Pancreas (tissue), 10 donors: ENCODE data around the gene ELOVL1. TPM values are rescaled to one million over a fixed set of nuclear protein-coding genes. Genes with fewer than 3 reads are reported as not detected.

Experiments used
- ATAC-seq, 4 donors: fragments of 200-7000 bp; cut with Tn5 transposase; one replicate each; pipeline versions ENCODE4 v1.8.0 to v1.9.1; 2020; ENCODE audit warnings: mild to moderate bottlenecking in 4 of 4, moderate library complexity in 4 of 4
- DNase-seq, 6 donors: peaks; one replicate each; pipeline ENCODE4 v3.0.0-alpha.2; 2020
- FAIRE-seq: peaks from 2 replicates; lab custom pipeline; 2012; peaks lifted over from hg19 to GRCh38; lab: Jason Lieb, UNC
- H3K27ac ChIP-seq, 4 donors: fragments of 200-600 bp; sonication (generic); 1 replicate in 3 of 4; 2 replicates in 1 of 4; pipeline versions ENCODE4 v1.5.0 to v1.8.0; 2020
- H3K27me3 ChIP-seq, 4 donors: fragments of 200-600 bp; one replicate each; pipeline ENCODE4 v1.8.0; 2021
- H3K36me3 ChIP-seq, 3 donors: fragments of 200-600 bp; sonication (generic) in 1 of 3; one replicate each; pipeline versions ENCODE4 v1.5.0 to v1.8.0; 2020 to 2021
- H3K4me1 ChIP-seq, 3 donors: fragments of 200-600 bp; one replicate each; pipeline ENCODE4 v1.8.0; 2021
- H3K4me3 ChIP-seq, 4 donors: fragments of 200-600 bp; sonication (generic) in 2 of 4; one replicate each; pipeline versions ENCODE4 v1.5.0 to v1.8.0; 2020 to 2021
- H3K9me3 ChIP-seq, 4 donors: fragments of 200-600 bp; one replicate each; pipeline ENCODE4 v1.8.0; 2021
- CTCF ChIP-seq, 4 donors: fragments of 200-600 bp; sonication (generic) in 3 of 4; IDR thresholded peaks; one replicate each; pipeline versions ENCODE4 v1.5.0 to v1.8.0; 2021; ENCODE audit warnings: antibody characterized with exemption in 4 of 4
- WGBS, 2 donors: extraction: QIAGEN DNeasy Blood & Tissue Kit; methylation state at CpG; one replicate each; pipeline ENCODE4 v1.1.7; 2013; 5-methylcytosine and 5-hydroxymethylcytosine counted together
- intact Hi-C, 3 donors: fragments of 100-400 bp; cut with DNase I; formaldehyde crosslinking; loops; one replicate each; pipeline versions ENCODE4 v1.11.1 to v1.14.2; 2022
- microRNA-seq, 2 donors: library from miRNA; unstranded; fragments of <30 nt; microRNA quantifications; one replicate each; pipeline versions ENCODE4 to v1.1.0, GENCODE V29; 2019 to 2020
- polyA plus RNA-seq, 2 donors: library from polyadenylated mRNA; stranded (reverse); fragments of 200-250 nt; gene quantifications; one replicate each; pipeline ENCODE4 v1.2.3, GENCODE V29; 2013
- total RNA-seq, 6 donors: library from RNA; stranded (reverse); fragmentation: NEBNext Ultra II Directional in 4 of 6; extraction: Animal tissue kit (Norgen Biotek cat#: 25700) in 4 of 6; gene quantifications; one replicate each; pipeline versions ENCODE4 v1.2.1 to v1.2.4, GENCODE V29; 2021 to 2023
- donor health status: healthy with polysubstance abuse.
- donor health status: DM: no; HTN: no; CAD: no; lungs with moderate emphysema.
- donor health status: DM: no; HTN: no; CAD: no.
- donor health status: control.
- donor health status: control.
- donor health status: Bipolar disorder and iron deficiency.
- donor health status: DM: yes; HTN: yes; CAD: no.
- donor health status: DM: no; HTN: no; CAD: no.
- donor health status: DM: no; HTN: no; CAD: no.
- donor health status: DM: yes; HTN: yes; CAD: no.

ELOVL1 gene
- total and polyA plus RNA-seq, 8 donors, result 22.8 to 44.9 (median 31.6) TPM

DNA sequence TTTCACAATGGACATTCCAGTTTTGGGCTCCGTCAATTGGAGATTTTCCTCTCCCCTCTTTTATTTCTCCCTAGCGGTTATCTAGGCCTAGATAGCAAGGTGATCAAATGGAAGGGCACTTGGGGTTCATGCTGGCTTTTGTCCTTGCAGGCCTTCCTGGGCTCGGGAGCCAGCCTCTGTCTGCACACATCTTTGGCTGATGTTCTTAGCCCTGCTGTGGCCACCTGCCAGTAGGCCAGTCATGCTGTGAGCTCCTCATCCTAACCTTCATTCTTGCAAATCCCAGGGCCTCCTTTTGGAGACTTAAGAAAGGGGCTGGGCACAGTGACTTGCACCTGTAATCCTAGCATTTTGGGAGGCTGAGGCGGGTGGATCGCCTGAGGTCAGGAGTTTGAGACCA is 53.6 kb downstream of the ELOVL1 start:
- DNase-seq, result no peak

DNA sequence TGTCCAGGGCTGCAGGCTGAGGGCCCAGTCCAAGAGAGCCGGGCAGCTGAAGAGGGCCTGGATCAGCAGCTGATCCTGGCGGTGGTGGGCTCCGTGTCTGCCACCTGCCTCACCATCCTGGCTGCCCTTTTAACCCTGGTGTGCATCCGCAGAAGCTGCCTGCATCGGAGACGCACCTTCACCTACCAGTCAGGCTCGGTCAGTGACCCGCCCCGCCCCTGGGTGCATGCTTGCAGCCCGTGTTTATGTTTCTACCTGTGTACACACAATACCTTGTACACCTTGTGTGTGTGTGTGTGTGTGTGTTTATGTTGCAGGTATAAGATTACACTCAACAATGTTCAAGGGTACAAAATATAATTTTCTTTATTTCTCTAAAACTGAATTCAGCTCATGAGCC is 54.0 kb downstream of the ELOVL1 start:
- FAIRE-seq (no peak), DNase-seq (no peak), ATAC-seq (no peak)
- H3K9me3 ChIP-seq, result no peaks in the 10 kb centered on the region
- WGBS, 2 donors, result 89 to 93% methylated on average over 10 of the region's 10 CpGs
- H3K4me3 ChIP-seq, result no peak overlapping the region
- intact Hi-C loops, result no loop called here
- H3K27ac ChIP-seq, result no peak overlapping the region
- no peaks in the 10 kb centered on the region for H3K27me3 ChIP-seq
- no peak for TF ChIP-seq CTCF (IDR thresholded peaks at IDR 0.05)
- H3K4me1 ChIP-seq, result no peaks in the 10 kb centered on the region
- no peaks in the 10 kb centered on the region for H3K36me3 ChIP-seq

More for the DNA sequence above, 53.6 kb downstream of the ELOVL1 start:
- intact Hi-C loops, result no loop called here
- no peaks in the 10 kb centered on the region for H3K9me3 ChIP-seq
- no peaks in the 10 kb centered on the region for H3K27me3 ChIP-seq
- no peak overlapping the region for H3K27ac ChIP-seq
- no peak overlapping the region for H3K4me3 ChIP-seq
- no peaks in the 10 kb centered on the region for H3K4me1 ChIP-seq
- FAIRE-seq, result no peak
- TF ChIP-seq CTCF (IDR thresholded peaks at IDR 0.05), result no peak
- no peaks in the 10 kb centered on the region for H3K36me3 ChIP-seq
- ATAC-seq, result no peak
- 94 to 97% methylated on average over 5 of the region's 5 CpGs for WGBS, 2 donors

Small RNAs within 50 kb of the gene (microRNA-seq; reads per million reads assigned to microRNA genes)
- gene MIR6734, result 0.59 to 1.2 reads per million in 2 donors

Other genes with a start within 250 kb of the ELOVL1 start
- gene EBNA1BP2, start 195.7 kb downstream of the ELOVL1 start, total RNA-seq, result 10 to 100 TPM; 13.2 to 29.5 (median 22.8) TPM
- 10 to 100 TPM; 23.4 to 47.1 TPM for gene EBNA1BP2, start 195.7 kb downstream of the ELOVL1 start, polyA plus RNA-seq
- under 1 TPM; 0.14 to 0.47 (median 0.21) TPM for gene CFAP57, start 195.7 kb downstream of the ELOVL1 start, total RNA-seq
- under 1 TPM; 0.14 to 0.61 TPM for gene CFAP57, start 195.7 kb downstream of the ELOVL1 start, polyA plus RNA-seq
- gene TMEM125, start 98.0 kb downstream of the ELOVL1 start, total RNA-seq, result 10 to 100 TPM; 27.5 to 56.5 (median 38.6) TPM
- 10 to 100 TPM; 52.0 to 75.0 TPM for gene TMEM125, start 98.0 kb downstream of the ELOVL1 start, polyA plus RNA-seq
- 10 to 100 TPM in 5 of 6 donors, 1 to 10 TPM in 1; 9.1 to 17.2 (median 12.4) TPM for gene C1orf210, start 82.4 kb downstream of the ELOVL1 start, total RNA-seq
- 10 to 100 TPM in 1 of 2 donors, 1 to 10 TPM in 1; 5.7 to 13.7 TPM for gene C1orf210, start 82.4 kb downstream of the ELOVL1 start, polyA plus RNA-seq
- 1 to 10 TPM; 2.1 to 6.2 (median 3.7) TPM for gene TIE1, start 67.0 kb downstream of the ELOVL1 start, total RNA-seq
- gene TIE1, start 67.0 kb downstream of the ELOVL1 start, polyA plus RNA-seq, result 1 to 10 TPM; 6.9 to 8.3 TPM
- under 1 TPM in 4 of 6 donors, not detected in 2; 0.12 to 0.43 (median 0.19) TPM for gene MPL, start 30.2 kb downstream of the ELOVL1 start, total RNA-seq
- gene MPL, start 30.2 kb downstream of the ELOVL1 start, polyA plus RNA-seq, result under 1 TPM; 0.08 to 0.09 TPM
- 1 to 10 TPM in 3 of 6 donors, under 1 TPM in 3; 0.12 to 1.8 (median 0.80) TPM for gene CDC20, start 9.0 kb downstream of the ELOVL1 start, total RNA-seq
- gene CDC20, start 9.0 kb downstream of the ELOVL1 start, polyA plus RNA-seq, result under 1 TPM; 0.23 to 0.61 TPM
- gene MED8, start 21.8 kb upstream of the ELOVL1 start, total RNA-seq, result 10 to 100 TPM; 13.5 to 22.6 (median 16.6) TPM
- 10 to 100 TPM; 15.3 to 24.8 TPM for gene MED8, start 21.8 kb upstream of the ELOVL1 start, polyA plus RNA-seq
- 10 to 100 TPM; 18.5 to 30.8 (median 23.4) TPM for gene SZT2, start 21.9 kb upstream of the ELOVL1 start, total RNA-seq
- 10 to 100 TPM; 23.4 to 54.9 TPM for gene SZT2, start 21.9 kb upstream of the ELOVL1 start, polyA plus RNA-seq
- 10 to 100 TPM; 39.9 to 73.1 (median 55.0) TPM for gene HYI, start 85.9 kb upstream of the ELOVL1 start, total RNA-seq
- 100 to 1,000 TPM; 229 to 235 TPM for gene HYI, start 85.9 kb upstream of the ELOVL1 start, polyA plus RNA-seq
- gene PTPRF, start 162.9 kb upstream of the ELOVL1 start, total RNA-seq, result 100 to 1,000 TPM in 5 of 6 donors, 10 to 100 TPM in 1; 89.2 to 210 (median 131) TPM
- 10 to 100 TPM; 42.9 to 44.6 TPM for gene PTPRF, start 162.9 kb upstream of the ELOVL1 start, polyA plus RNA-seq